Kidney (tissue), 22 donors: ENCODE results near the gene ACY1. TPM values are rescaled to one million over a fixed set of nuclear protein-coding genes. Genes with fewer than 3 reads are reported as not detected.

Experiments
- DNase-seq, 5 donors: peaks; one replicate each; pipeline ENCODE4 v3.0.0-alpha.2; 2013 to 2020
- FAIRE-seq: peaks from 2 replicates; lab custom pipeline; 2012; peaks lifted over from hg19 to GRCh38; lab: Jason Lieb, UNC
- H3K27ac ChIP-seq, 2 donors: one replicate each; pipeline ENCODE4 v1.7.0; 2013; ENCODE audit warnings: low read depth in 2 of 2, low read length in 2 of 2, inconsistent platforms in 1 of 2
- H3K27me3 ChIP-seq: one replicate; pipeline ENCODE4 v1.7.1; 2013; ENCODE audit warnings: low read length, inconsistent platforms; ENCODE audit not compliant: control insufficient read depth, insufficient read depth
- H3K36me3 ChIP-seq, 3 donors: one replicate each; pipeline versions ENCODE4 v1.7.0 to v1.7.1; 2013; ENCODE audit warnings: low read length in 3 of 3, control low read depth in 1 of 3, inconsistent platforms in 1 of 3; ENCODE audit not compliant: insufficient read depth in 3 of 3, control insufficient read depth in 2 of 3
- H3K4me1 ChIP-seq, 3 donors: one replicate each; pipeline versions ENCODE4 v1.7.0 to v1.7.1; 2013; ENCODE audit warnings: low read length in 3 of 3, inconsistent platforms in 1 of 3, low read depth in 1 of 3; ENCODE audit not compliant: control insufficient read depth in 2 of 3, insufficient read depth in 2 of 3
- H3K4me3 ChIP-seq, 3 donors: one replicate each; pipeline versions ENCODE4 v1.7.0 to v1.8.1; 2013; ENCODE audit warnings: low read length in 3 of 3, control low read depth in 1 of 3, inconsistent platforms in 1 of 3
- H3K9ac ChIP-seq, 3 donors: one replicate each; pipeline versions ENCODE4 v1.7.0 to v1.7.1; 2013; ENCODE audit warnings: low read length in 3 of 3, control low read depth in 1 of 3, inconsistent platforms in 1 of 3
- H3K9me3 ChIP-seq, 3 donors: one replicate each; pipeline versions ENCODE4 v1.7.0 to v1.7.1; 2013; ENCODE audit warnings: low read length in 3 of 3, control low read depth in 1 of 3, inconsistent platforms in 1 of 3; ENCODE audit not compliant: control insufficient read depth in 2 of 3, insufficient read depth in 1 of 3
- CTCF ChIP-seq: IDR thresholded peaks from 3 replicates; pipeline ENCODE4 v1.5.1; 2012; ENCODE audit warnings: mild to moderate bottlenecking, moderate library complexity, borderline replicate concordance; ENCODE audit not compliant: insufficient read depth; ENCODE audit errors: extremely low read depth
- intact Hi-C: fragments of 100-400 bp; cut with DNase I; formaldehyde crosslinking; loops from one replicate; pipeline ENCODE4 v1.11.1; 2022
- long read RNA-seq, 10 donors: library from polyadenylated mRNA in 1 of 10; unstranded in 1 of 10; transcript quantifications; one replicate each; pipeline ENCODE4 v2.0.0 and lab custom pipeline, GENCODE V29; 2021 to 2026
- polyA plus RNA-seq: library from polyadenylated mRNA; stranded (reverse); fragments of 350-450 nt; fragmentation: Illumina TruSeq; extraction: RNeasy Lipid Tissue Mini Kit (QIAGEN cat#74804); gene quantifications from one replicate; pipeline ENCODE4 v1.2.3, GENCODE V29; 2014; ENCODE audit warnings: low read depth, low replicate concordance; ENCODE audit not compliant: insufficient read depth
- total RNA-seq: library from RNA; stranded (reverse); fragmentation: NEBNext Ultra II Directional; extraction: Animal tissue kit (Norgen Biotek cat#: 25700); gene quantifications from one replicate; pipeline ENCODE4 v1.2.1, GENCODE V29; 2021
- donor health status: control.
- donor health status: control.
- donor health status: control.
- donor health status: control.
- donor health status: control.
- donor health status: DM: yes; HTN: yes; CAD: no.
- donor health status: Normal renal cell carcinoma (clear cell type).

ACY1 gene
- total RNA-seq = 68.1 TPM
- polyA plus RNA-seq = 856 TPM
- long read RNA-seq, donor 1, transcript ACY1-215 (15 exons, 1,684 nt) = major isoform, 10 of 18 reads
- long read RNA-seq, donor 1, partial matches to known transcripts = 0 of 18 reads
- long read RNA-seq, donor 1, other reads (novel, unspliced or antisense) = 0 of 18 reads
- long read RNA-seq, donor 2, transcript ACY1-215 (15 exons, 1,684 nt) = major isoform, 17 of 29 reads
- long read RNA-seq, donor 2, partial matches to known transcripts = 0 of 29 reads
- long read RNA-seq, donor 2, other reads (novel, unspliced or antisense) = 0 of 29 reads
- long read RNA-seq, donor 3, transcript ACY1-215 (15 exons, 1,684 nt) = major isoform, 31 of 42 reads
- long read RNA-seq, donor 3, partial matches to known transcripts = 0 of 42 reads
- long read RNA-seq, donor 3, other reads (novel, unspliced or antisense) = 0 of 42 reads
- long read RNA-seq, donor 4, transcript ACY1-215 (15 exons, 1,684 nt) = major isoform, 17 of 21 reads
- long read RNA-seq, donor 4, partial matches to known transcripts = 0 of 21 reads
- long read RNA-seq, donor 4, other reads (novel, unspliced or antisense) = 0 of 21 reads
- long read RNA-seq, donor 5 = 0 reads
- long read RNA-seq, donor 6, transcript ACY1-215 (15 exons, 1,684 nt) = major isoform, 8 of 11 reads
- long read RNA-seq, donor 6, partial matches to known transcripts = 0 of 11 reads
- long read RNA-seq, donor 6, other reads (novel, unspliced or antisense) = 0 of 11 reads
- long read RNA-seq, donor 7, transcript ACY1-215 (15 exons, 1,684 nt) = major isoform, 50 of 60 reads
- long read RNA-seq, donor 7, partial matches to known transcripts = 0 of 60 reads
- long read RNA-seq, donor 7, other reads (novel, unspliced or antisense) = 7 of 60 reads
- long read RNA-seq, donor 8, transcript ACY1-215 (15 exons, 1,684 nt) = major isoform, 17 of 1,573 reads
- long read RNA-seq, donor 8, partial matches to known transcripts = 455 of 1,573 reads
- long read RNA-seq, donor 8, other reads (novel, unspliced or antisense) = 1,100 of 1,573 reads
- long read RNA-seq, donor 9, transcript ACY1-215 (15 exons, 1,684 nt) = major isoform, 10 of 13 reads
- long read RNA-seq, donor 9, partial matches to known transcripts = 0 of 13 reads
- long read RNA-seq, donor 9, other reads (novel, unspliced or antisense) = 0 of 13 reads
- long read RNA-seq, donor 10, transcript ACY1-215 (15 exons, 1,684 nt) = major isoform, 8 of 2,368 reads
- long read RNA-seq, donor 10, transcript ACY1-208 (2 exons, 812 nt) = minor isoform, 6 of 2,368 reads
- long read RNA-seq, donor 10, partial matches to known transcripts = 2,253 of 2,368 reads
- long read RNA-seq, donor 10, other reads (novel, unspliced or antisense) = 91 of 2,368 reads

- TF ChIP-seq CTCF = no peak
- peaks cover 0 to 4% (median 3%) of the 10 kb centered on the region in 3 donors for H3K36me3 ChIP-seq
- intact Hi-C loops = no loop called here
- DNase-seq (peak; percentile 86 to 97 (median 92)), FAIRE-seq (no peak)
- no peaks in the 10 kb centered on the region for H3K27me3 ChIP-seq
- peaks cover 2 to 28% (median 4%) of the 10 kb centered on the region in 3 donors for H3K4me1 ChIP-seq
- H3K4me3 ChIP-seq = peak within 1 kb of the TSS; percentile 57 to 87 (median 82)
- peak within 1 kb of the TSS; percentile 89 to 97 for H3K27ac ChIP-seq
- H3K9me3 ChIP-seq = no peaks in the 10 kb centered on the region
- peak within 1 kb of the TSS; percentile 30 to 89 (median 74) for H3K9ac ChIP-seq
Measured at GRCh38 chr3:51982838-51983577, at the start of gene ACY1. Gene ACY1 (plus strand): TSS chr3:51983535. CDS start chr3:51984065, 530 bp downstream.

GRCh38 chr3:51934139-51934850 lies 49.0 kb upstream of the ACY1 start:
- Histone ChIP-seq H3K36me3 (peaks cover 0 to 31% (median 20%) of the 10 kb centered on the region in 3 donors), H3K9ac (no peak overlapping the region), H3K27ac (no peak overlapping the region), H3K27me3 (no peaks in the 10 kb centered on the region), H3K4me3 (no peak overlapping the region), H3K9me3 (no peaks in the 10 kb centered on the region), H3K4me1 (no peaks in the 10 kb centered on the region)
- intact Hi-C loops = no loop called here
- TF ChIP-seq CTCF = no peak
- no peak for FAIRE-seq
- no peak for DNase-seq
